ENCODE data around the gene ACBD6. TPM values are rescaled to one million over a fixed set of nuclear protein-coding genes. Genes with fewer than 3 reads are reported as not detected.

The ACBD6 gene
- total RNA-seq, 1 donor from 2014 or later, result 39.6 TPM

DNA sequence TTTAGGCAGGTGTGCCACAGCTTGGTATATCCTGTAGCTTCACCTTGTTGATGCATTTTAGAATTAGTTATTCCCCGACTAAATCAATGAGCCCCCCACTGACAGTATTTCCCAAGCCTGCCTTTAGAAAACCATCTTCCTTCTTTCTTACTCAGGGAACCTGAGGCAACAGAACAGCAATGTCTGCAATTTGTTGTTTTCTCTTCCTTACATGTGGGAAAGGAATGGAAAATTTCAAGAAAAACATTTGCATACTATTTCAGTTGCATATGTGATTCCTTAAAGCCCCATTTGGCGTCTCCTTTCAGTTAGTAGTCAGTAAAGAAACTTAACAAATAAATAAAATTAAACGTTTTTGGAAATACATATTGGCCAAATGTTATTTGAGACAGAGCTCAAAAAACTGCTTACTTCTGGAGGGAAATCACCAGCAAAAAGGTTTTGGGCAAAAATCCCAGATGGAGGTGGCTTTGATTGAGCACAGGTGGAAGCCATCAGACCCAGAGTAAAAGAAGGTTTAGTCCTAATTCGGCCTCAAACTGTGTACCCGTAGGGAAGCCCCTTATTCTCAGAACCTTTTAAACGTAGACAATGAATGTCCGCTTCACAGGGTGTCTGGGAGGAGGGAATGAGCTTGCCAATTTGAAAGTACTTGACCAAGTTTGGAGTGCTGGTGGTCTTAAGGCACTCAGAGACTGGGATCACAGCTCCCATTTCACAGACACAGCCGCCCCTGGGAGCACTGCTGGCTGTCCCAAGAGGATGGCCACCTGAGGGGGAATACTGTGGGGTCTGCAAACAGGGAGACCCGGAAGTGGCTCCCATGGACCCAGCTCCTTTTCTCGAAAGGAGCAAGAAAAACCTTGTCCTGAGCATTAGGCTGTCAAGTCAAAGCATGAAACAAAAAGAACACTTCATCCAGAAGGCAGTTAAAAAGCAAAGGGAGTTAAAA is 263.0 kb downstream of the ACBD6 start:
- DNase-seq, result no peak

DNA sequence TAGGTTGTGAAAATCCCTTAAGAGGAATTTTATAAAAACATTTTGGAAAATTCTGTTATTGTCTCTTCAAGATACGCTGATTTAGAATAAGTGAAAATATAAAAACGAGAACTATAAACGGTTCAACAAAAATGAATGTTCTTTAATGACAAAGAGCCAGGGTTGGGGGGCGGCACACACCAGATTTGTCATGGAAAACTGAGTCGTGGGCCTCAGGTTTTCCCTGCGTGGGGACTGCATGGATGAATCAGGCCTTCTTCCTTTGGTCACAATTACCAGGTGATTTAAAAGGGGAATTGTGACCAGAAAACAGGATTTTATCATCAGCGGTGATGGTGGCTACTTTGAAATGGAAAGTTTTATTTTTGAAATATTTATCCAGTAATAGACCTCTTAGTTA is 263.7 kb downstream of the ACBD6 start:
- no peak for DNase-seq

Small RNA genes lying within 50 kb of the gene (small RNA-seq; reads per million reads assigned to genes)
- not detected for gene MIR3121 (ENCODE audit: low replicate concordance)
- gene RF00019 (ENCODE audit: low replicate concordance), result not detected

Other genes starting within 250 kb of the ACBD6 start
- not detected for gene OVAAL, start 56.4 kb upstream of the ACBD6 start, total RNA-seq
- 12.3 TPM for gene XPR1, start 129.4 kb upstream of the ACBD6 start, total RNA-seq